Mononuclear cell (primary cell): Measurements from ENCODE around the gene IL1RAPL2. TPM values are rescaled to one million over a fixed set of nuclear protein-coding genes. Genes with fewer than 3 reads are reported as not detected.

Experiments
- H3K27me3 ChIP-seq: 2 replicates; pipeline ENCODE4 v1.6.0; 2011; ENCODE audit warnings: low read length, control low read depth; ENCODE audit not compliant: insufficient read depth
- H3K4me1 ChIP-seq: 2 replicates; pipeline ENCODE4 v1.5.1; 2011; ENCODE audit warnings: mild to moderate bottlenecking, low read length, control low read depth; ENCODE audit not compliant: insufficient read depth
- H3K4me3 ChIP-seq: 2 replicates; pipeline ENCODE4 v1.5.1; 2011; ENCODE audit warnings: mild to moderate bottlenecking, low read length, moderate library complexity
- H3K9me3 ChIP-seq: 2 replicates; pipeline ENCODE4 v1.5.1; 2011; ENCODE audit warnings: low read depth, mild to moderate bottlenecking, control low read depth, low read length
- total RNA-seq: library from RNA; depleted of rRNA; stranded (reverse); fragments of >200 nt; gene quantifications from one replicate; pipeline ENCODE4 v1.2.3, GENCODE V29; 2012

The IL1RAPL2 gene
- total RNA-seq, 1 donor: not detected

- H3K4me3 ChIP-seq: no peak overlapping the region
- H3K4me1 ChIP-seq: no peaks in the 10 kb centered on the region
- no peaks in the 10 kb centered on the region for H3K9me3 ChIP-seq
- H3K27me3 ChIP-seq: no peaks in the 10 kb centered on the region
These were observed 902.7 kb downstream of the IL1RAPL2 start for GRCh38 chrX:105468741-105469140.

- H3K9me3 ChIP-seq: no peaks in the 10 kb centered on the region
- no peak overlapping the region for H3K4me3 ChIP-seq
- H3K27me3 ChIP-seq: no peaks in the 10 kb centered on the region
- H3K4me1 ChIP-seq: no peaks in the 10 kb centered on the region
These were observed 905.6 kb downstream of the IL1RAPL2 start for GRCh38 chrX:105471597-105471996.

GRCh38 chrX:105475801-105476200 is 909.8 kb downstream of the IL1RAPL2 start:
- no peaks in the 10 kb centered on the region for H3K27me3 ChIP-seq
- no peak overlapping the region for H3K4me3 ChIP-seq
- H3K4me1 ChIP-seq: no peaks in the 10 kb centered on the region
- no peaks in the 10 kb centered on the region for H3K9me3 ChIP-seq

- Histone ChIP-seq H3K4me3 (no peak overlapping the region), H3K27me3 (no peaks in the 10 kb centered on the region), H3K4me1 (no peaks in the 10 kb centered on the region), H3K9me3 (no peaks in the 10 kb centered on the region)
These were observed 911.4 kb downstream of the IL1RAPL2 start for GRCh38 chrX:105477351-105477750.

- no peak overlapping the region for H3K4me3 ChIP-seq
- H3K27me3 ChIP-seq: no peaks in the 10 kb centered on the region
- no peaks in the 10 kb centered on the region for H3K4me1 ChIP-seq
- no peaks in the 10 kb centered on the region for H3K9me3 ChIP-seq
These were observed 914.8 kb downstream of the IL1RAPL2 start for GRCh38 chrX:105480646-105481310.

- H3K4me1 ChIP-seq: no peaks in the 10 kb centered on the region
- no peaks in the 10 kb centered on the region for H3K27me3 ChIP-seq
- no peak overlapping the region for H3K4me3 ChIP-seq
- H3K9me3 ChIP-seq: no peaks in the 10 kb centered on the region
These were observed 917.0 kb downstream of the IL1RAPL2 start for GRCh38 chrX:105483011-105483410.

- H3K27me3 ChIP-seq: no peaks in the 10 kb centered on the region
- no peak overlapping the region for H3K4me3 ChIP-seq
- H3K4me1 ChIP-seq: no peaks in the 10 kb centered on the region
- no peaks in the 10 kb centered on the region for H3K9me3 ChIP-seq
These were observed 922.7 kb downstream of the IL1RAPL2 start for GRCh38 chrX:105488716-105489115.

GRCh38 chrX:105495376-105495775 is 929.4 kb downstream of the IL1RAPL2 start:
- Histone ChIP-seq H3K4me1 (no peaks in the 10 kb centered on the region), H3K9me3 (no peaks in the 10 kb centered on the region), H3K4me3 (no peak overlapping the region), H3K27me3 (no peaks in the 10 kb centered on the region)

GRCh38 chrX:105502336-105502735 is 936.3 kb downstream of the IL1RAPL2 start:
- no peaks in the 10 kb centered on the region for H3K27me3 ChIP-seq
- no peaks in the 10 kb centered on the region for H3K9me3 ChIP-seq
- H3K4me3 ChIP-seq: no peak overlapping the region
- no peaks in the 10 kb centered on the region for H3K4me1 ChIP-seq

GRCh38 chrX:105515561-105515960 is 949.6 kb downstream of the IL1RAPL2 start:
- Histone ChIP-seq H3K9me3 (no peaks in the 10 kb centered on the region), H3K4me3 (no peak overlapping the region), H3K4me1 (no peaks in the 10 kb centered on the region), H3K27me3 (no peaks in the 10 kb centered on the region)

GRCh38 chrX:105526431-105526830 is 960.4 kb downstream of the IL1RAPL2 start:
- H3K4me1 ChIP-seq: no peaks in the 10 kb centered on the region
- H3K4me3 ChIP-seq: no peak overlapping the region
- no peaks in the 10 kb centered on the region for H3K27me3 ChIP-seq
- H3K9me3 ChIP-seq: no peaks in the 10 kb centered on the region

GRCh38 chrX:105527759-105528158 is 961.8 kb downstream of the IL1RAPL2 start:
- Histone ChIP-seq H3K4me3 (no peak overlapping the region), H3K9me3 (no peaks in the 10 kb centered on the region), H3K4me1 (no peaks in the 10 kb centered on the region), H3K27me3 (no peaks in the 10 kb centered on the region)

- H3K9me3 ChIP-seq: no peaks in the 10 kb centered on the region
- no peaks in the 10 kb centered on the region for H3K27me3 ChIP-seq
- H3K4me3 ChIP-seq: no peak overlapping the region
- H3K4me1 ChIP-seq: no peaks in the 10 kb centered on the region
These were observed 968.0 kb downstream of the IL1RAPL2 start for GRCh38 chrX:105533951-105534350.

GRCh38 chrX:105543283-105543682 is 977.3 kb downstream of the IL1RAPL2 start:
- H3K27me3 ChIP-seq: no peaks in the 10 kb centered on the region
- no peaks in the 10 kb centered on the region for H3K9me3 ChIP-seq
- H3K4me1 ChIP-seq: no peaks in the 10 kb centered on the region
- no peak overlapping the region for H3K4me3 ChIP-seq

- Histone ChIP-seq H3K4me3 (no peak overlapping the region), H3K9me3 (no peaks in the 10 kb centered on the region), H3K4me1 (no peaks in the 10 kb centered on the region), H3K27me3 (no peaks in the 10 kb centered on the region)
These were observed 984.2 kb downstream of the IL1RAPL2 start for GRCh38 chrX:105550043-105550663.

- Histone ChIP-seq H3K4me1 (no peaks in the 10 kb centered on the region), H3K27me3 (no peaks in the 10 kb centered on the region), H3K9me3 (no peaks in the 10 kb centered on the region), H3K4me3 (no peak overlapping the region)
These were observed 986.4 kb downstream of the IL1RAPL2 start for GRCh38 chrX:105552395-105552794.
